A549 (cell line): ENCODE data around the gene CAMKK2. TPM values are rescaled to one million over a fixed set of nuclear protein-coding genes. Genes with fewer than 3 reads are reported as not detected.

ENCODE experiments used
- ATAC-seq, 2 experiments: fragments of 200-7000 bp in 1 of 2; fragments of >200 bp in 1 of 2; cut with Nextera tagmentation in 1 of 2; cut with Tn5 transposase in 1 of 2; 3 replicates each; pipeline versions ENCODE4 v1.8.0 to v1.9.1; 2018 to 2020; ENCODE audit warnings: mild to moderate bottlenecking in 1 of 2, moderate library complexity in 1 of 2
- CTCF ChIA-PET: fragments of 300-600 bp; sonication (Branson Sonifier 250); formaldehyde crosslinking; extraction: SDS; loops from one replicate; lab custom pipeline; 2021; ENCODE audit warnings: antibody characterized with exemption, inconsistent platforms; lab: Yijun Ruan, JAX
- POLR2A ChIA-PET: fragments of 350-600 bp; formaldehyde crosslinking; extraction: SDS; loops from one replicate; lab custom pipeline; 2021; ENCODE audit warnings: antibody characterized with exemption, inconsistent platforms; lab: Yijun Ruan, JAX
- DNase-seq, 2 experiments: peaks; one replicate each; pipeline versions ENCODE4 v3.0.0 to v3.0.0-alpha.2; 2011 to 2016; ENCODE audit warnings: low read depth in 1 of 2, low spot score in 1 of 2
- FAIRE-seq: peaks from 2 replicates; lab custom pipeline; 2011; peaks lifted over from hg19 to GRCh38; lab: Jason Lieb, UNC
- H3K27ac ChIP-seq, 2 experiments: fragments of >200 bp; sonication (Bioruptor Twin); formaldehyde crosslinking; 3 replicates each; pipeline ENCODE4 v1.5.1; 2016 to 2017
- H3K4me1 ChIP-seq: fragments of >200 bp; sonication (Bioruptor Twin); formaldehyde crosslinking; 3 replicates; pipeline ENCODE4 v1.6.1; 2016
- H3K4me2 ChIP-seq: fragments of >200 bp; sonication (Bioruptor Twin); formaldehyde crosslinking; 3 replicates; pipeline ENCODE4 v1.6.1; 2016
- H3K4me3 ChIP-seq: fragments of >200 bp; sonication (Bioruptor Twin); formaldehyde crosslinking; 3 replicates; pipeline ENCODE4 v1.5.1; 2016
- H3K9me3 ChIP-seq: fragments of >200 bp; sonication (Bioruptor Twin); formaldehyde crosslinking; 3 replicates; pipeline ENCODE4 v1.6.1; 2016
- CBX8 ChIP-seq: fragments of 200-600 bp; sonication (generic); IDR thresholded peaks from 2 replicates; pipeline ENCODE4 v1.6.1; 2016
- CHD2 ChIP-seq: fragments of 150-350 bp; IDR thresholded peaks from 2 replicates; pipeline ENCODE4 v1.6.1; 2014; ENCODE audit warnings: low read length; ENCODE audit not compliant: partially characterized antibody
- CTCF ChIP-seq: fragments of >200 bp; sonication (Bioruptor Twin); formaldehyde crosslinking; IDR thresholded peaks from 3 replicates; pipeline ENCODE4 v1.5.1; 2016
- E2F6 ChIP-seq: IDR thresholded peaks from 2 replicates; pipeline ENCODE4 v1.6.1; 2012; ENCODE audit warnings: low read depth, borderline replicate concordance
- EP300 ChIP-seq, 2 experiments: fragments of >200 bp; sonication (Bioruptor Twin); formaldehyde crosslinking; IDR thresholded peaks; 2 replicates in 1 of 2; 3 replicates in 1 of 2; pipeline ENCODE4 v1.6.1; 2016 to 2017
- FOSL2 ChIP-seq, 2 experiments: fragments of 450-650 bp in 1 of 2; fragments of >200 bp in 1 of 2; sonication (Bioruptor Twin) in 1 of 2; formaldehyde crosslinking; IDR thresholded peaks; 2 replicates each; pipeline versions ENCODE4 v1.5.0 to v1.6.1; 2016 to 2020; ENCODE audit warnings: mild to moderate bottlenecking in 1 of 2, moderate library complexity in 1 of 2
- HOXA7 ChIP-seq: fragments of 250-450 bp; sonication (Bioruptor Pico); IDR thresholded peaks from 2 replicates; pipeline ENCODE4 v1.5.0; 2020; ENCODE audit warnings: mild to moderate bottlenecking, moderate library complexity
- HOXB5 ChIP-seq: fragments of 250-450 bp; sonication (Bioruptor Pico); IDR thresholded peaks from 2 replicates; pipeline ENCODE4 v1.5.0; 2020; ENCODE audit warnings: mild to moderate bottlenecking, moderate library complexity
- JUN ChIP-seq, 2 experiments: fragments of >200 bp; sonication (Bioruptor Twin); formaldehyde crosslinking; IDR thresholded peaks; 2 replicates in 1 of 2; 3 replicates in 1 of 2; pipeline ENCODE4 v1.6.1; 2016 to 2017
- JUNB ChIP-seq: fragments of >200 bp; sonication (Bioruptor Twin); formaldehyde crosslinking; IDR thresholded peaks from 2 replicates; pipeline ENCODE4 v1.6.1; 2016
- MAFK ChIP-seq: fragments of 450-650 bp; IDR thresholded peaks from 2 replicates; pipeline ENCODE4 v1.6.1; 2014; ENCODE audit not compliant: partially characterized antibody
- MAZ ChIP-seq: fragments of 150-350 bp; IDR thresholded peaks from 2 replicates; pipeline ENCODE4 v1.6.1; 2014; ENCODE audit warnings: antibody characterized with exemption, low read depth, low read length, borderline replicate concordance
- NPAS2 ChIP-seq: fragments of 250-450 bp; sonication (Bioruptor Pico); IDR thresholded peaks from 2 replicates; pipeline ENCODE4 v1.8.0; 2022; ENCODE audit warnings: mild to moderate bottlenecking, moderate library complexity, borderline replicate concordance
- NR3C1 ChIP-seq: fragments of >200 bp; sonication (Bioruptor Twin); formaldehyde crosslinking; IDR thresholded peaks from 3 replicates; pipeline ENCODE4 v1.6.1; 2017
- PHF8 ChIP-seq: fragments of 200-600 bp; sonication (generic); IDR thresholded peaks from 2 replicates; pipeline ENCODE4 v1.6.1; 2016; ENCODE audit warnings: low read depth, mild to moderate bottlenecking, antibody characterized with exemption, moderate library complexity, borderline replicate concordance
- POLR2A ChIP-seq: IDR thresholded peaks from 2 replicates; pipeline ENCODE4 v1.6.1; 2012; ENCODE audit warnings: mild to moderate bottlenecking, low read length
- RARB ChIP-seq: fragments of 250-450 bp; sonication (Bioruptor Pico); IDR thresholded peaks from 2 replicates; pipeline ENCODE4 v1.8.0; 2021; ENCODE audit warnings: mild to moderate bottlenecking, moderate library complexity
- RCOR1 ChIP-seq: fragments of 150-350 bp; IDR thresholded peaks from 2 replicates; pipeline ENCODE4 v1.6.1; 2014; ENCODE audit warnings: antibody characterized with exemption, low read length, low read depth
- REST ChIP-seq: fragments of 200-600 bp; sonication (generic); IDR thresholded peaks from 2 replicates; pipeline ENCODE4 v1.6.1; 2016; ENCODE audit warnings: antibody characterized with exemption, mild to moderate bottlenecking, moderate library complexity
- RFX5 ChIP-seq: fragments of 450-650 bp; IDR thresholded peaks from 2 replicates; pipeline ENCODE4 v1.7.1; 2014; ENCODE audit warnings: antibody characterized with exemption, mild to moderate bottlenecking, moderate library complexity
- RNF2 ChIP-seq: fragments of 200-600 bp; sonication (generic); IDR thresholded peaks from 2 replicates; pipeline ENCODE4 v1.6.1; 2016; ENCODE audit warnings: low read depth, mild to moderate bottlenecking, antibody characterized with exemption, moderate library complexity, borderline replicate concordance
- SMC3 ChIP-seq: fragments of >200 bp; sonication (Bioruptor Twin); formaldehyde crosslinking; IDR thresholded peaks from 3 replicates; pipeline ENCODE4 v1.6.1; 2018; ENCODE audit warnings: inconsistent platforms
- ZFP36 ChIP-seq: fragments of 450-650 bp; IDR thresholded peaks from 2 replicates; pipeline ENCODE4 v1.6.1; 2014; ENCODE audit warnings: borderline replicate concordance; ENCODE audit not compliant: partially characterized antibody
- ZNF302 ChIP-seq: fragments of 250-450 bp; sonication (Bioruptor Pico); IDR thresholded peaks from 2 replicates; pipeline ENCODE4 v1.9.0; 2021; ENCODE audit warnings: inconsistent platforms, mild to moderate bottlenecking, moderate library complexity
- ZSCAN20 ChIP-seq: fragments of 250-450 bp; sonication (Bioruptor Pico); IDR thresholded peaks from 2 replicates; pipeline ENCODE4 v1.8.0; 2022; ENCODE audit warnings: mild to moderate bottlenecking, moderate library complexity
- WGBS: methylation state at CpG from one replicate; pipeline ENCODE4 v1.1.6; 2017; ENCODE audit errors: missing lambda C conversion rate; 5-methylcytosine and 5-hydroxymethylcytosine counted together
- polyA plus RNA-seq, 4 experiments: library from polyadenylated mRNA; depleted of rRNA in 3 of 4; stranded (reverse); fragments of >200 nt; fragmentation: RNase III in 1 of 4; extraction: RNeasy Plus Mini Kit Qiagen cat#74134 plus additional on column Dnase treatment in 1 of 4; gene quantifications; 2 replicates in 3 of 4; 3 replicates in 1 of 4; pipeline ENCODE4 v1.2.3, GENCODE V29; 2011 to 2017

Gene CAMKK2
- polyA plus RNA-seq, 2 of the 4 experiments (the other 2 are of a cell fraction) = 15.3 to 24.8 TPM

GRCh38 chr12:121240484-121241101 is 55.9 kb downstream of the CAMKK2 start:
- no peaks in the 10 kb centered on the region for H3K4me1 ChIP-seq
- H3K9me3 ChIP-seq = no peaks in the 10 kb centered on the region
- ATAC-seq (no peak), FAIRE-seq (no peak), DNase-seq (no peak)
- H3K4me3 ChIP-seq = no peak overlapping the region
- no peak overlapping the region for H3K4me2 ChIP-seq
- ChIA-PET CTCF (interaction anchor here (0.9 to 1.8 kb wide), 3 partner anchors 10 to 202 kb away, joined by 3 to 4 read pairs (median 4); no protein-coding TSS in a partner anchor), POLR2A (no interaction called here)
- H3K27ac ChIP-seq = no peak overlapping the region
- TF ChIP-seq MAZ (no peak), JUN (IDR thresholded peaks at IDR 0.05) (no peak), FOSL2 (IDR thresholded peaks at IDR 0.05) (no peak), FOSL2 (CRISPR knock-in tag; IDR thresholded peaks at IDR 0.05) (no peak), SMC3 (no peak), ZNF302 (CRISPR knock-in tag) (no peak), NR3C1 (no peak), EP300 (IDR thresholded peaks at IDR 0.05) (no peak), E2F6 (no peak), HOXB5 (CRISPR knock-in tag) (no peak), MAFK (no peak), CBX8 (no peak), RNF2 (no peak), REST (no peak), CTCF (no peak), JUNB (no peak), PHF8 (no peak), RARB (CRISPR knock-in tag) (no peak), NPAS2 (CRISPR knock-in tag) (no peak), HOXA7 (no peak), ZSCAN20 (CRISPR knock-in tag) (no peak)
- WGBS = 92% methylated on average over 38 of the region's 38 CpGs

- FAIRE-seq (no peak), DNase-seq (no peak), ATAC-seq (no peak)
- Histone ChIP-seq H3K4me1 (no peaks in the 10 kb centered on the region), H3K27ac (no peak overlapping the region), H3K4me2 (no peak overlapping the region), H3K4me3 (no peak overlapping the region), H3K9me3 (no peaks in the 10 kb centered on the region)
- ChIA-PET POLR2A (no interaction called here), CTCF (interaction anchor here (1.6 to 1.8 kb wide), 2 partner anchors 10 to 203 kb away, joined by 4 to 11 read pairs; no protein-coding TSS in a partner anchor)
- WGBS = 81% methylated on average over 7 of the region's 7 CpGs
- TF ChIP-seq POLR2A (no peak), CTCF (no peak), CHD2 (no peak), EP300 (IDR thresholded peaks at IDR 0.05) (no peak), ZSCAN20 (CRISPR knock-in tag) (no peak), ZFP36 (no peak), HOXA7 (no peak), REST (no peak), RCOR1 (no peak), RFX5 (no peak), NPAS2 (CRISPR knock-in tag) (no peak)
Measured at GRCh38 chr12:121240062-121240420, 56.5 kb downstream of the CAMKK2 start.
